ENCODE data around the gene ITPRIPL2. TPM values are rescaled to one million over a fixed set of nuclear protein-coding genes. Genes with fewer than 3 reads are reported as not detected.

ITPRIPL2 gene
- total and polyA plus RNA-seq, 2 of the 4 experiments (the other 2 are of a cell fraction), result 9.2 to 11.1 TPM

- CTCF ChIA-PET, result no interaction called here
- no TSS peak for BruUV-seq (replicated peaks)
- POLR2A ChIA-PET (ENCODE audit: unreplicated experiment), result no interaction called here
These were observed 49.5 kb downstream of the ITPRIPL2 start for GRCh38 chr16:19163215-19163614.

More at GRCh38 chr16:19163215-19163614, 49.5 kb downstream of the ITPRIPL2 start:
- dilution Hi-C loops (cut with HindIII; ENCODE audit: low sequenced_read_pairs, unreplicated experiment) (no loop called here), in situ Hi-C loops (cut with MboI; ENCODE audit: low sequenced_read_pairs) (no loop called here), intact Hi-C loops (cut with micrococcal nuclease) (no loop called here)
- Histone ChIP-seq H3K14ac (replicated peaks; ENCODE audit: low read depth, low read length) (no peak overlapping the region), H4K5ac (ENCODE audit: low read depth, low read length) (no peak overlapping the region), H2BK20ac (ENCODE audit: low read depth, low read length) (no peak overlapping the region), H3K79me1 (ENCODE audit: low read depth in 1 of 2, low read length in 2 of 2) (no peaks in the 10 kb centered on the region), H3K27me3 (ENCODE audit: control insufficient read depth, insufficient read depth, low read length) (peaks cover 13% of the 10 kb centered on the region; the same call in 1 of the 2 replicates), H3K4me1 (ENCODE audit: control insufficient read depth, insufficient read depth, low read length) (peaks cover 2% of the 10 kb centered on the region), H3K9me1 (ENCODE audit: insufficient read depth, low read length) (no peaks in the 10 kb centered on the region), H2BK120ac (ENCODE audit: low read depth, low read length) (no peak overlapping the region), H3K23ac (ENCODE audit: low read depth, low read length) (no peak overlapping the region), H3K18ac (ENCODE audit: low read depth, low read length) (no peak overlapping the region), H3K9me3 (ENCODE audit: control insufficient read depth, insufficient read depth, low read length) (no peaks in the 10 kb centered on the region; the same call in 1 of the 2 replicates), H2AFZ (replicated peaks; ENCODE audit: low read length, poor library complexity) (no peak overlapping the region), H2AK9ac (replicated peaks; ENCODE audit: low read depth, low read length, poor library complexity) (no peak overlapping the region), H4K91ac (ENCODE audit: insufficient read depth, low read depth, low read length) (no peak overlapping the region), H3K4me2 (ENCODE audit: low read depth, low read length) (no peak overlapping the region), H2BK5ac (ENCODE audit: low read depth, low read length, poor library complexity, severe bottlenecking) (no peak overlapping the region), H3K27ac (ENCODE audit: insufficient read depth, low read length) (no peak overlapping the region), H3K56ac (ENCODE audit: extremely low read depth, insufficient read depth, low read length) (no peak overlapping the region), H3K9ac (ENCODE audit: low read depth, low read length) (no peak overlapping the region), H4K20me1 (ENCODE audit: insufficient read depth, low read length) (no peaks in the 10 kb centered on the region), H2AK5ac (ENCODE audit: low read depth, low read length) (no peak overlapping the region), H4K8ac (ENCODE audit: low read depth in 2 of 2, low read length in 2 of 2) (no peak overlapping the region), H2BK15ac (ENCODE audit: low read depth, low read length) (no peak overlapping the region), H3K4ac (ENCODE audit: low read depth, low read length) (no peak overlapping the region), H3K36me3 (ENCODE audit: control insufficient read depth, insufficient read depth, low read length) (no peaks in the 10 kb centered on the region), H3K4me3 (ENCODE audit: insufficient read depth, low read depth, low read length) (no peak overlapping the region)
- DNase-seq (no peak), ATAC-seq (ENCODE audit: low read depth) (no peak)
- WGBS, 2 experiments (ENCODE audit: extremely low coverage in 2 of 2, insufficient read length in 1 of 2), result 33% methylated on average over 1 of the region's 1 CpG; no CpG with 5 or more reads in 1 of the 2 experiments
- no peak for TF ChIP-seq USF2 (IDR thresholded peaks at IDR 0.05; ENCODE audit: low read depth, low read length)
- no peak for TF ChIP-seq RCOR1 (IDR thresholded peaks at IDR 0.05; ENCODE audit: insufficient replicate concordance, low read length)
- TF ChIP-seq RAD21 (IDR thresholded peaks at IDR 0.05; ENCODE audit: low read length), result no peak
- no peak for TF ChIP-seq FOS (IDR thresholded peaks at IDR 0.05; ENCODE audit: low read depth, low read length)
- TF ChIP-seq MAFK (IDR thresholded peaks at IDR 0.05; ENCODE audit: low read depth, low read length), result no peak
- no peak for TF ChIP-seq CTCF (conservative IDR thresholded peaks at IDR 0.05; ENCODE audit: low read depth, low read length)
- no peak for TF ChIP-seq MAZ (IDR thresholded peaks at IDR 0.05; ENCODE audit: borderline replicate concordance, low read depth, low read length)
- TF ChIP-seq RFX5 (IDR thresholded peaks at IDR 0.05; ENCODE audit: low read depth, low read length), result no peak
- no peak for TF ChIP-seq POLR2A (IDR thresholded peaks at IDR 0.05; ENCODE audit: low read depth, low read length)
- no peak for TF ChIP-seq NFE2L2 (IDR thresholded peaks at IDR 0.05; ENCODE audit: low read depth, low read length)
- TF ChIP-seq CHD1 (IDR thresholded peaks at IDR 0.05; ENCODE audit: low read depth, low read length), result no peak
- no peak for TF ChIP-seq BHLHE40 (IDR thresholded peaks at IDR 0.05; ENCODE audit: low read depth, low read length)
- no peak for TF ChIP-seq SMC3 (IDR thresholded peaks at IDR 0.05; ENCODE audit: low read depth, low read length)
- TF ChIP-seq CEBPB (IDR thresholded peaks at IDR 0.05; ENCODE audit: low read depth, low read length), result no peak
- TF ChIP-seq MXI1 (IDR thresholded peaks at IDR 0.05; ENCODE audit: borderline replicate concordance, low read depth, low read length), result no peak
- no peak for TF ChIP-seq ELK1 (IDR thresholded peaks at IDR 0.05; ENCODE audit: borderline replicate concordance, low read depth, low read length)
